H1 (cell line): Measurements from ENCODE around the gene DSCAM. TPM values are rescaled to one million over a fixed set of nuclear protein-coding genes. Genes with fewer than 3 reads are reported as not detected.

ENCODE experiments used
- CTCF ChIA-PET: fragments of 300-600 bp; sonication (Branson Sonifier 250); formaldehyde crosslinking; loops from one replicate; lab custom pipeline; 2021; ENCODE audit not compliant: partially characterized antibody; lab: Charles Lee
- POLR2A ChIA-PET: fragments of 300-600 bp; sonication (Branson Sonifier 250); formaldehyde crosslinking; loops from one replicate; lab custom pipeline; 2021; ENCODE audit warnings: inconsistent platforms; ENCODE audit not compliant: partially characterized antibody; lab: Charles Lee
- DNase-seq, 2 experiments: peaks; one replicate each; pipeline versions ENCODE4 v3.0.0 to v3.0.0-alpha.2; 2010 to 2022; ENCODE audit warnings: low spot score in 2 of 2, low read depth in 1 of 2, mixed read lengths in 1 of 2
- FAIRE-seq: peaks from 2 replicates; lab custom pipeline; 2011; peaks lifted over from hg19 to GRCh38; lab: Jason Lieb, UNC
- H2AFZ ChIP-seq: 2 replicates; pipeline ENCODE4 v1.8.1; 2012; ENCODE audit warnings: low read length, inconsistent platforms
- H2AK5ac ChIP-seq: 2 replicates; pipeline ENCODE4 v1.6.1; 2013; ENCODE audit warnings: low read depth, low read length
- H2BK120ac ChIP-seq: replicated peaks from 2 replicates; pipeline ENCODE3; 2013; ENCODE audit warnings: low read depth, low read length, inconsistent platforms
- H2BK12ac ChIP-seq: 2 replicates; pipeline ENCODE4 v1.6.1; 2013; ENCODE audit warnings: low read depth, low read length
- H2BK15ac ChIP-seq: 2 replicates; pipeline ENCODE4 v1.6.1; 2013; ENCODE audit warnings: low read length
- H2BK20ac ChIP-seq: 2 replicates; pipeline ENCODE4 v1.6.1; 2013; ENCODE audit warnings: low read length
- H2BK5ac ChIP-seq: 2 replicates; pipeline ENCODE4 v1.6.1; 2013; ENCODE audit warnings: low read depth, low read length
- H3K14ac ChIP-seq: 2 replicates; pipeline ENCODE4 v1.6.1; 2013; ENCODE audit warnings: inconsistent platforms; ENCODE audit not compliant: insufficient read length
- H3K18ac ChIP-seq: 2 replicates; pipeline ENCODE4 v1.6.1; 2013; ENCODE audit warnings: low read length; ENCODE audit errors: extremely low read depth
- H3K23ac ChIP-seq: 2 replicates; pipeline ENCODE4 v1.6.1; 2013; ENCODE audit warnings: inconsistent platforms; ENCODE audit not compliant: insufficient read length
- H3K23me2 ChIP-seq: 2 replicates; pipeline ENCODE4 v1.6.1; 2013; ENCODE audit warnings: low read depth, low read length
- H3K27ac ChIP-seq: 2 replicates; pipeline ENCODE4 v1.6.1; 2011; ENCODE audit warnings: low read depth, low read length, inconsistent platforms
- H3K27me3 ChIP-seq, 4 experiments: replicated peaks in 1 of 4; 1 replicate in 1 of 4; 2 replicates in 3 of 4; pipeline versions ENCODE4 v1.6.1 to v1.8.1; 2011 to 2013; ENCODE audit warnings: low read length in 3 of 4, mild to moderate bottlenecking in 3 of 4, inconsistent platforms in 2 of 4, mixed read lengths in 2 of 4, moderate library complexity in 1 of 4; ENCODE audit not compliant: control insufficient read depth in 3 of 4, insufficient read depth in 3 of 4; ENCODE audit errors: extremely low read depth in 1 of 4
- H3K36me3 ChIP-seq, 4 experiments: 2 replicates each; pipeline versions ENCODE4 v1.6.1 to v1.8.1; 2011 to 2013; ENCODE audit warnings: mild to moderate bottlenecking in 4 of 4, low read length in 3 of 4, moderate library complexity in 2 of 4, control low read depth in 1 of 4, inconsistent platforms in 1 of 4; ENCODE audit not compliant: insufficient read depth in 4 of 4, control insufficient read depth in 2 of 4
- H3K4ac ChIP-seq: replicated peaks from 2 replicates; pipeline ENCODE3; 2013; ENCODE audit warnings: low read length, low read depth, mixed read lengths, inconsistent platforms; ENCODE audit not compliant: insufficient read length
- H3K4me1 ChIP-seq, 4 experiments: replicated peaks in 1 of 4; 1 replicate in 1 of 4; 2 replicates in 3 of 4; pipeline versions ENCODE4 v1.6.1 to v1.8.1; 2011 to 2013; ENCODE audit warnings: low read length in 3 of 4, inconsistent platforms in 2 of 4, mixed read lengths in 1 of 4; ENCODE audit not compliant: insufficient read depth in 4 of 4, control insufficient read depth in 3 of 4
- H3K4me2 ChIP-seq, 2 experiments: 2 replicates each; pipeline versions ENCODE4 v1.6.1 to v1.8.1; 2011 to 2013; ENCODE audit warnings: low read depth in 2 of 2, low read length in 2 of 2, control low read depth in 1 of 2, inconsistent platforms in 1 of 2, mild to moderate bottlenecking in 1 of 2; ENCODE audit not compliant: insufficient read depth in 1 of 2
- H3K4me3 ChIP-seq, 4 experiments: fragments of 200-600, 300-600 bp in 1 of 4; sonication (generic), shearing (Covaris generic), sonication (Bioruptor Twin) in 1 of 4; 2 replicates each; pipeline versions ENCODE4 v1.5.1 to v1.8.1; 2011 to 2016; ENCODE audit warnings: low read length in 4 of 4, low read depth in 3 of 4, control low read depth in 2 of 4, inconsistent platforms in 2 of 4, mild to moderate bottlenecking in 2 of 4, mixed read lengths in 1 of 4, moderate library complexity in 1 of 4; ENCODE audit not compliant: insufficient read depth in 2 of 4; ENCODE audit errors: extremely low read depth in 1 of 4
- H3K56ac ChIP-seq: replicated peaks from 2 replicates; pipeline ENCODE3; 2013; ENCODE audit warnings: low read depth, mild to moderate bottlenecking, mixed read lengths, low read length, inconsistent platforms; ENCODE audit not compliant: insufficient read length
- H3K79me1 ChIP-seq: 2 replicates; pipeline ENCODE4 v1.6.1; 2013; ENCODE audit warnings: low read depth, low read length, control low read depth
- H3K79me2 ChIP-seq, 2 experiments: 2 replicates each; pipeline versions ENCODE4 v1.6.1 to v1.8.1; 2012 to 2013; ENCODE audit warnings: low read length in 2 of 2, mild to moderate bottlenecking in 2 of 2, inconsistent platforms in 1 of 2; ENCODE audit not compliant: insufficient read depth in 2 of 2, control insufficient read depth in 1 of 2
- H3K9ac ChIP-seq, 4 experiments: replicated peaks in 1 of 4; 1 replicate in 1 of 4; 2 replicates in 3 of 4; pipeline versions ENCODE4 v1.6.1 to v1.8.1; 2011 to 2013; ENCODE audit warnings: low read depth in 3 of 4, low read length in 3 of 4, control low read depth in 2 of 4, mild to moderate bottlenecking in 2 of 4, moderate library complexity in 2 of 4, inconsistent platforms in 1 of 4; ENCODE audit errors: extremely low read depth in 1 of 4
- H3K9me3 ChIP-seq, 2 experiments: 2 replicates each; pipeline versions ENCODE4 v1.6.1 to v1.8.1; 2012 to 2013; ENCODE audit warnings: mild to moderate bottlenecking in 2 of 2, moderate library complexity in 2 of 2, control low read depth in 1 of 2, inconsistent platforms in 1 of 2, low read depth in 1 of 2, low read length in 1 of 2, mixed read lengths in 1 of 2; ENCODE audit not compliant: insufficient read depth in 2 of 2
- H4K20me1 ChIP-seq, 2 experiments: replicated peaks in 1 of 2; 2 replicates each; pipeline versions ENCODE3 to v1.8.1; 2011 to 2013; ENCODE audit warnings: inconsistent platforms in 2 of 2, low read length in 2 of 2, mild to moderate bottlenecking in 1 of 2; ENCODE audit not compliant: insufficient read depth in 2 of 2, control insufficient read depth in 1 of 2
- H4K5ac ChIP-seq: 2 replicates; pipeline ENCODE4 v1.6.1; 2013; ENCODE audit warnings: low read length, low read depth, mixed read lengths, inconsistent platforms; ENCODE audit not compliant: insufficient read length
- H4K8ac ChIP-seq: 2 replicates; pipeline ENCODE4 v1.8.0; 2013; ENCODE audit warnings: mild to moderate bottlenecking, moderate library complexity, low read length, inconsistent platforms; ENCODE audit not compliant: insufficient read depth; ENCODE audit errors: extremely low read depth
- H4K91ac ChIP-seq: replicated peaks from 2 replicates; pipeline ENCODE3; 2013; ENCODE audit warnings: low read length, mixed read lengths, inconsistent platforms; ENCODE audit not compliant: insufficient read length
- BRCA1 ChIP-seq: IDR thresholded peaks from 2 replicates; pipeline ENCODE4 v1.6.1; 2012; ENCODE audit warnings: low read depth, low read length, improper control_type of control experiment
- CBX5 ChIP-seq: fragments of 300-800, 300-1000 bp; sonication (generic); IDR thresholded peaks from 2 replicates; pipeline ENCODE4 v1.7.1; 2016; ENCODE audit warnings: antibody characterized with exemption, low read length, low read depth
- CTBP2 ChIP-seq: IDR thresholded peaks from 2 replicates; pipeline ENCODE4 v1.7.0; 2011; ENCODE audit warnings: borderline replicate concordance, mild to moderate bottlenecking, moderate library complexity, mixed read lengths, low read length; ENCODE audit not compliant: insufficient read depth, insufficient read length
- EGR1 ChIP-seq: IDR thresholded peaks from 2 replicates; pipeline ENCODE4 v1.6.1; 2011; ENCODE audit warnings: low read depth, low read length, borderline replicate concordance
- JUND ChIP-seq: IDR thresholded peaks from 2 replicates; pipeline ENCODE4 v1.6.1; 2011; ENCODE audit warnings: mild to moderate bottlenecking, improper control_type of control experiment, low read length
- RFX5 ChIP-seq: IDR thresholded peaks from 2 replicates; pipeline ENCODE4 v1.6.1; 2011; ENCODE audit warnings: low read depth, low read length, improper control_type of control experiment, borderline replicate concordance
- SIN3A ChIP-seq, 2 experiments: IDR thresholded peaks in 1 of 2; conservative IDR thresholded peaks in 1 of 2; 2 replicates each; pipeline ENCODE4 v1.6.1; 2011 to 2012; ENCODE audit warnings: low read length in 2 of 2, improper control_type of control experiment in 1 of 2, low read depth in 1 of 2, mild to moderate bottlenecking in 1 of 2
- SIX5 ChIP-seq: IDR thresholded peaks from 2 replicates; pipeline ENCODE4 v1.6.1; 2011; ENCODE audit warnings: mild to moderate bottlenecking, low read depth, low read length
- SP1 ChIP-seq: IDR thresholded peaks from 2 replicates; pipeline ENCODE4 v1.6.1; 2011; ENCODE audit warnings: low read depth, low read length
- WGBS, 2 experiments: shearing (Covaris generic) in 1 of 2; methylation state at CpG; one replicate each; pipeline versions ENCODE4 v1.1.6 to v1.1.7; 2013 to 2015; ENCODE audit warnings: low lambda C conversion rate in 2 of 2, mixed read lengths in 2 of 2, inconsistent platforms in 1 of 2, low coverage in 1 of 2, missing lambda C conversion rate in 1 of 2; ENCODE audit not compliant: insufficient replicate concordance in 2 of 2, insufficient coverage in 1 of 2, insufficient read length in 1 of 2; ENCODE audit errors: extremely low coverage in 1 of 2, missing lambda C conversion rate in 1 of 2; 5-methylcytosine and 5-hydroxymethylcytosine counted together
- polyA plus RNA-seq, 7 experiments: library from polyadenylated mRNA; depleted of rRNA in 3 of 7; stranded (reverse) in 5 of 7; unstranded in 2 of 7; fragments of >200 nt in 5 of 7; fragments of 200-250 nt in 2 of 7; gene quantifications; 1 replicate in 5 of 7; 2 replicates in 1 of 7; 4 replicates in 1 of 7; pipeline versions ENCODE4 v1.2.1 to v1.2.3, GENCODE V29; 2011 to 2013; ENCODE audit warnings: missing spikeins in 2 of 7, mixed read lengths in 2 of 7
- total RNA-seq: library from RNA; stranded (reverse); fragmentation: NEBNext Ultra II Directional; extraction: Animal tissue kit (Norgen Biotek cat#: 25700); gene quantifications from 2 replicates; pipeline ENCODE4 v1.2.1, GENCODE V29; 2021
- TF ChIP-seq, protein P1 (sequence below): IDR thresholded peaks from 2 replicates; pipeline ENCODE4 v1.6.1; 2012; ENCODE audit warnings: inconsistent platforms

DSCAM gene
- total and polyA plus RNA-seq, 2 of the 8 experiments (the other 6 are each of a cell fraction or from before 2014, with no cell fraction given), result 0.02 to 0.15 TPM

DNA sequence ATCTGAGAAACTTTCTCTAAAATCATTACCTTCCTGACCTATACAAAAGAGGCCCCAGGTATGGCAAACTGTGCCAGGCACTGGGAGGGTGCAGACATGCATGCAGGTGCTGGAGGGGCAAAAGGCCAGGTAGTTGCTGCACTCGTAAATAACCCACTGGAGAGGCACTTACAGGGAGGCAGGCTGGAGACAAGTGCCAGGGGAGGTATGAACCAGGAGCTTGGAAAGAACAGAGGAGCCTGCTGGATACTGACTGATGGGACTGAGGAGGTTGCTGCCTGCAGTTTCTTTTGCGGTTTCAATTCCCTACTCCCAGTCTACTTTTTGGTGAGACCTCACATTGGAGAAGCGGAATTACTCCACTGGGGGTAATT is 113.9 kb downstream of the DSCAM start:
- Histone ChIP-seq H3K56ac (no peak overlapping the region), H4K20me1 (no peaks in the 10 kb centered on the region), H2BK5ac (no peak overlapping the region), H3K23ac (no peak overlapping the region), H3K4me2 (no peak overlapping the region), H3K79me2 (no peaks in the 10 kb centered on the region), H3K9ac (no peak overlapping the region), H4K91ac (no peak overlapping the region), H4K5ac (no peak overlapping the region), H3K9me3 (no peaks in the 10 kb centered on the region), H2BK120ac (no peak overlapping the region), H3K27ac (no peak overlapping the region), H3K36me3 (no peaks in the 10 kb centered on the region), H3K79me1 (no peaks in the 10 kb centered on the region), H3K4ac (no peak overlapping the region), H2AK5ac (no peak overlapping the region), H2AFZ (no peak overlapping the region), H2BK15ac (no peak overlapping the region), H4K8ac (no peak overlapping the region), H2BK12ac (no peak overlapping the region), H3K18ac (no peak overlapping the region), H2BK20ac (no peak overlapping the region), H3K23me2 (no peaks in the 10 kb centered on the region), H3K4me3 (no peak overlapping the region), H3K27me3 (no peaks in the 10 kb centered on the region), H3K4me1 (no peaks in the 10 kb centered on the region), H3K14ac (no peak overlapping the region)
- POLR2A ChIA-PET, result no interaction called here
- FAIRE-seq (no peak), DNase-seq (no peak)
- TF ChIP-seq SIN3A (conservative IDR thresholded peaks at IDR 0.05 in 1 of 2, IDR thresholded peaks at IDR 0.05 in 1 of 2; ENCODE audit: low read depth in 1 of 2, low read length in 2 of 2) (no peak), EGR1 (no peak), CBX5 (no peak), RFX5 (no peak), CTBP2 (no peak), SIX5 (no peak), SP1 (no peak), BRCA1 (no peak), JUND (no peak)
- TF ChIP-seq, protein P1, sequence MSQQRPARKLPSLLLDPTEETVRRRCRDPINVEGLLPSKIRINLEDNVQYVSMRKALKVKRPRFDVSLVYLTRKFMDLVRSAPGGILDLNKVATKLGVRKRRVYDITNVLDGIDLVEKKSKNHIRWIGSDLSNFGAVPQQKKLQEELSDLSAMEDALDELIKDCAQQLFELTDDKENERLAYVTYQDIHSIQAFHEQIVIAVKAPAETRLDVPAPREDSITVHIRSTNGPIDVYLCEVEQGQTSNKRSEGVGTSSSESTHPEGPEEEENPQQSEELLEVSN, result no peak
- CTCF ChIA-PET, result interaction anchor here (0.6 kb wide), 1 partner anchor 272 kb away, joined by 3 read pairs; no protein-coding TSS in a partner anchor
- 93% methylated on average over 3 of the region's 3 CpGs; no CpG with 5 or more reads in 1 of the 2 experiments for WGBS, 2 experiments
